IPS-18c (cell line): ENCODE data around the gene MIXL1.
"Not testable (repeated sequence)": the region's sequence is repeated elsewhere in the genome, so short reads cannot be mapped to it uniquely, and the experiment has no call there.

Source experiments
- H3K4me3 ChIP-seq: 2 replicates; pipeline ENCODE4 v1.7.0; 2013; ENCODE audit warnings: low read depth, mild to moderate bottlenecking, low read length, moderate library complexity; ENCODE audit not compliant: insufficient read depth
- H3K9me3 ChIP-seq: one replicate; pipeline ENCODE4 v1.6.1; 2013; ENCODE audit warnings: mild to moderate bottlenecking, low read length, moderate library complexity; ENCODE audit not compliant: control insufficient read depth, insufficient read depth

The MIXL1 gene

GRCh38 chr1:226223157-226223785 lies at the start of gene MIXL1:
MIXL1 (plus strand) TSS chr1:226223664; CDS start chr1:226223682, 18 bp downstream.
- H3K9me3 ChIP-seq, result peaks cover 3% of the 10 kb centered on the region
- peak within 1 kb of the TSS; percentile 69 for H3K4me3 ChIP-seq

- Histone ChIP-seq H3K9me3 (no peaks in the 10 kb centered on the region), H3K4me3 (no peak overlapping the region)
Observed at GRCh38 chr1:226176870-226177269, 46.6 kb upstream of the MIXL1 start.

GRCh38 chr1:226181996-226182714 lies 41.3 kb upstream of the MIXL1 start:
- H3K4me3 ChIP-seq, result no peak overlapping the region
- no peaks in the 10 kb centered on the region for H3K9me3 ChIP-seq

- Histone ChIP-seq H3K4me3 (peak overlapping the region; percentile 90), H3K9me3 (no peaks in the 10 kb centered on the region)
Observed at GRCh38 chr1:226185141-226186036, 38.1 kb upstream of the MIXL1 start.

GRCh38 chr1:226186124-226187018 lies 37.1 kb upstream of the MIXL1 start, which contains the start of gene ACBD3:
ACBD3 (minus strand) TSS chr1:226186741; CDS start chr1:226186675, 66 bp downstream.
- no peaks in the 10 kb centered on the region for H3K9me3 ChIP-seq
- peak within 1 kb of the TSS; percentile 90 for H3K4me3 ChIP-seq

- H3K4me3 ChIP-seq, result peak overlapping the region; percentile 90
- no peaks in the 10 kb centered on the region for H3K9me3 ChIP-seq
Observed at GRCh38 chr1:226187019-226187322, 36.5 kb upstream of the MIXL1 start.

GRCh38 chr1:226187380-226187779 lies 36.1 kb upstream of the MIXL1 start:
- H3K9me3 ChIP-seq, result no peaks in the 10 kb centered on the region
- peak overlapping the region; percentile 90 for H3K4me3 ChIP-seq

- Histone ChIP-seq H3K9me3 (no peaks in the 10 kb centered on the region), H3K4me3 (no peak overlapping the region)
Observed at GRCh38 chr1:226195144-226195543, 28.3 kb upstream of the MIXL1 start.

GRCh38 chr1:226199971-226200370 lies 23.5 kb upstream of the MIXL1 start:
- no peaks in the 10 kb centered on the region for H3K9me3 ChIP-seq
- no peak overlapping the region for H3K4me3 ChIP-seq

- no peak overlapping the region for H3K4me3 ChIP-seq
Observed at GRCh38 chr1:226201029-226201593, 22.4 kb upstream of the MIXL1 start.

GRCh38 chr1:226202246-226202645 lies 21.2 kb upstream of the MIXL1 start:
- Histone ChIP-seq H3K9me3 (no peaks in the 10 kb centered on the region), H3K4me3 (no peak overlapping the region)

More at GRCh38 chr1:226201029-226201593, 22.4 kb upstream of the MIXL1 start:
- H3K9me3 ChIP-seq, result no peaks in the 10 kb centered on the region

- H3K9me3 ChIP-seq, H3K4me3 ChIP-seq: not testable (repeated sequence)
Observed at GRCh38 chr1:226202666-226203065, 20.8 kb upstream of the MIXL1 start.

- Histone ChIP-seq H3K9me3 (no peaks in the 10 kb centered on the region), H3K4me3 (no peak overlapping the region)
Observed at GRCh38 chr1:226203240-226203639, 20.2 kb upstream of the MIXL1 start.

- H3K4me3 ChIP-seq, result no peak overlapping the region
Observed at GRCh38 chr1:226203655-226204054, 19.8 kb upstream of the MIXL1 start.

GRCh38 chr1:226204198-226204597 lies 19.3 kb upstream of the MIXL1 start:
- no peak overlapping the region for H3K4me3 ChIP-seq
- H3K9me3 ChIP-seq, result no peaks in the 10 kb centered on the region

More at GRCh38 chr1:226203655-226204054, 19.8 kb upstream of the MIXL1 start:
- H3K9me3 ChIP-seq, result no peaks in the 10 kb centered on the region

GRCh38 chr1:226207048-226207447 lies 16.4 kb upstream of the MIXL1 start:
- Histone ChIP-seq H3K9me3 (no peaks in the 10 kb centered on the region), H3K4me3 (no peak overlapping the region)
